GM12874 (cell line): Measurements from ENCODE around the gene EIF2D.
A peak's percentile ranks its signal among the peaks of the same experiment; 100 is the strongest.

Experiments
- CTCF ChIP-seq: IDR thresholded peaks from 2 replicates; pipeline ENCODE4 v1.5.1; 2011; ENCODE audit warnings: low read depth, mild to moderate bottlenecking, control low read depth, low read length, moderate library complexity; ENCODE audit not compliant: insufficient read depth

EIF2D gene

DNA sequence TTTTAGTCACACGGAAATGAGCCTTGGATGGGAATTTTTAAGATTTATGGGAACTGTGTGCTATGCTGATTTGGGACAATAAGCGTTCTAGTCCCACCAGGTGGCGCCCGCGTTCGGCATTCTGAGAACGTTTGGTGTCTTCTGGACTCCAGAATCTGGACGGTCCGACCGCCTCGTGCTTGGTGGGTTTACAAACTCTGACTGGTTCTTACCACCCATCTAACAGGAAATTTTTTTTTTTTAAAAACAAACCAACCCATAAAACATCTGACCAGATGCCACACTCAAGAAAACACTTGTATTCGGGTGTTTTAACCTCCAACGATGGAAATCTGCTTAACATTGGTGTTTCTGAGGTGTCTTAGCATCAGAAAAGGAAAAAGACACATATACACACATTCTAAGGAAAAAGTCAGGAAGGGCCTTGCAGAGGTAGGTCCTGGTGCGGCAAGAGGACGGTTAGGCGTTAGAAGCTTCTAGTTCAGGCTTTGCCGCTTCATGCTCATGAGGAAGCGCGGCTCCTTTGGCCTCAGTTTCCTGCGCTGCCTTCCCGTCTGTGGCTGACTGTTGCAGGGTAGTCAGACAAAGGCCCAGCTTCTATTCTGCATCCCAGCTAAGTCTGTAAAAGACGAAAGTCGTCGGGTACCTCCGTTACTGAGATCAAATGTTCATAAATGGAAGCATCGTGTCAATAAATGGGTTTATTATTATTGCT is 22.3 kb upstream of the EIF2D start:
- TF ChIP-seq CTCF = peak; percentile 78

DNA sequence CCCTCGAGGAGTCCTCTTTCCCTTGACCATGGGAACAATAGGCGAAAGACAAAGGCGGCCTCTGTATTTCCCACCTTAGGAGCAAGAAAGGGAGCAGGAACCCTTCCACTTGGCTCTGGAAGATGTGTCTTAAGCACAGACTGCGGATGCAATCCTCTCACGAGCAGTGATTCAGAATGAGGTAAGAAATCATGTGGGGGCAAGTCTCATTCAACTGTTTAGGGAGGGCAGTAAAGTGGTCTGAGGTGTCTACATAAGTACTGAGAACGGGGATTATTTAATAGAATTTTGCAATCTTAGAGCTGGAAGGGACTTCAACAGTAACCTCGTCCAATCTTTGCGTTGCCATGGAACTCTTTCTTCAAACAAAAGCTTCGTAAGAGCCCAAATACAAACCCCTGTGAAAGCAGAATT is 21.4 kb upstream of the EIF2D start:
- no peak for TF ChIP-seq CTCF

DNA sequence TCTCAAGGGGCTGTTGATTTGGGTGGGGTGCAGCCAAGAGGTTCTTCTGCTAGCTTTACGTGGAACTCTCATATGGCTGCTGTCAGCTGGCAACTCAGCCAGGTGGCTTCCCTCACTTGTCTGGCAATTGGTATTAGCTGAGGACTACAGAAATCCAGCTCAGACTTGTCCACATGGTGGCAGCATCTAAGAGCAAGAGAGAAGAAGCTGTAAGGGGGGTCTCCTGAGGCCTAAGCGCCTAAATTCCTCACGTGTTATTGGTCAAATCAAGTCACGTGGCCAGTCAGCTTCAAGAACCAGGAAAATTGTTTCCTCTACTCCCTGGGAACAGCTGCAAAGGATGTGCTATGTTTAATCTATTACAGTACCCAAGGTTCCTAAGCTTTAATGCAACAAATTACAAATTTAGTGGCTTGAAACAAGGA is 18.8 kb upstream of the EIF2D start:
- TF ChIP-seq CTCF = peak; percentile 53

DNA sequence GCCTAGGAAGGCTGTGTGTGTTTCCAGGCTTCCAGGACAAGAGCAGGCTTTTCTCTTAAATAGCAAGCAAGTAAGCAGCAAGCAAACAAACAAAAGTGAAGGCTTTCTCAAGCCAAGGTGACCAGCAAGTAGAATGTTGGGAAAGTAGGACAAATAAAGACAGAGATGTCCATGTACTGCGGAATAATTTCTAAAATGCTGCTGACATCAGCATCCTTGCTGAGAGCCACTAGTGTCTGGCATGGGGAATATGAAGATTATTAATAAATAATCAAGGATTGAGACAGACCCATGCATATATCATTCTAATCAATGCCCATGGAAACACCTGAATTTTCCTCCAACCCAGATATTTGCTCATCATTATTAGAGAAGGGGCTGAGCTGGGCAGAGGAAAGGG is 16.7 kb upstream of the EIF2D start:
- TF ChIP-seq CTCF = no peak

DNA sequence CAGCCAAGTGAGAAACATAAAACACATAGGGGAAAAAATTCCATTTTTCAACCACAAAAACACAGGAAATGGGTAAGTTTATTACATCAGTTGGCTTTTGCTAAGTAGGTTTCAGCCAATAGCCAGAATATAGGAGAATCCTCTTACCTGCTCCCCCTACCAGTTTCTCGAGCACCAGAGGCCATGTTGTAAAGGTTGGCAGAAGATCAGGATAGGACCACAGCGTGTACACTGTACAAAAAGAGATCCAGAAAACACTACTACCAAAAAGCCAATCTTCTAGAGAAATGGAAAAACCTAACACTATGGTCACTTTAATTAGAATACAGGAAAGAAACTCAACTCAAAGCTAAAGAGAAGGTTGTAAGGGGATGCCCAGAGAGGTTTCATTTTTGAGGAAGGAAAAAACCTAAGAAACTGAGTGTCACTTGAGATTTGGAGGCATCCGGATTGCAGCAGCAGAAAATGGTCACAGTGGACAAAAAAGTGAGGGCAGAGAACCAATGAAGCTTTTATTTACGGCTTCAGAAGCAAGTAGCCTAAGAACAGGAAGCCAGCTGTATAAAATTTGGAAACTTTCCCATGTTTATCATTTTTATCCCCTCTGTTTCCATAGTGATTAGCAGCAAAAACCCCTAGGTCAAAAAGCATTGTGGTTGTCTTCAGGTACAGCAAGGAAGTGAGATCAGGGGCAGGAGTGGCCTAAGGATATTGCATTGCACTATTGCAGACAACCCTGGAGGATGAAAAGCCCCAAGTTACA is 2.9 kb downstream of the EIF2D start:
- no peak for TF ChIP-seq CTCF

DNA sequence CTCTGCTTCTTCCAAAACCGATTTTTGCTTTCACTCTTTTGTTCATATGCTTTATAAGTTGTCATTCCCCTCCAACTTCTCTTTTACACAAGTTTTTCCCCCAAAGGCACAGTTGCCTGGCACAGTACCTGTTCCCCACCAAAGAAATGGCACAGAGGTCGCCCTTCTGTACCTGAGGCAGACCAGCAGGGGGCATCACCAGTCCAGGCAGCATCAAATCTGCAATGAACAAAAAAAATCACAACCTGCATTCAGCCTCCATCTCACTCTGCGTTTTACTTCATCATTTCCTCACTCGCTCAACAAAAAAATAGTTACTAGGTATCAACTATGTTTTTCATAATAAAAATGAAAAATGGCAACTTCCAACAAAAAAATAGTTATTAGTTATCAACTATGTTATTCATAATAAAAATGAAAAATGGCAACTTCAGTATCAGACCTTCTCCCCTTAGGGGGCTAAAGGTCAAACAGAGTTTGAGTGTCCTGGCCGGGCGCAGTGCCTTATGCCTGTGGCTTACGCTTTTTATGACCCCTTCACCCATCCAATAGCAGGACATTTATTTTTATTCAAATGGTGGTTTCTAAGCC is 4.1 kb downstream of the EIF2D start:
- TF ChIP-seq CTCF = peak; percentile 85

DNA sequence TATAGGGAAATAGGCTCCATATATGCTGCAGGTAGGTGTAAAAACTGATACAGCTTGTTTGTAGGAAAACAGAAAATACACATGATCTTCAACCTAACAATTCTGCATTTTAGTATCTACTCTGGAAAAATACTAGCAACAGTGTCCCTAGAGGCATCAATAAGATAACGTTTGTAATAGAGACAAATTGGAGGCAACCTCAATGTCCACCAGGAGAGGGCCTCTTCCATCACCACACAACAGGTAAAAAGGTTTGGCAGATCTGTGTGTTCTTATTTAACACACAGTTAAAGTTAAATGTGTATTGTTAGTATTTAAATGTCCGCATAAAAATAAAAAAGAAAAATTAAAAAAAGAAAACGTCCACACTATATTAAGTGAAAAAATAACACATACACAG is 5.4 kb downstream of the EIF2D start:
- TF ChIP-seq CTCF = peak; percentile 46; the same call in 1 of the 2 replicates
